WTC11 (cell line): Measurements from ENCODE around the gene BSN. TPM values are rescaled to one million over a fixed set of nuclear protein-coding genes. Genes with fewer than 3 reads are reported as not detected.

Experiments used
- ATAC-seq: fragments of 200-7000 bp; cut with Tn5 transposase; 2 replicates; pipeline ENCODE4 v1.10.0; 2021; ENCODE audit warnings: mild to moderate bottlenecking, moderate library complexity
- CTCF ChIA-PET: fragments of 300-600 bp; sonication (Branson Sonifier 250); formaldehyde crosslinking; loops from one replicate; lab custom pipeline; 2021; ENCODE audit warnings: antibody characterized with exemption; lab: Charles Lee
- POLR2A ChIA-PET: fragments of 350-600 bp; sonication (Branson Sonifier 250); formaldehyde crosslinking; loops from one replicate; lab custom pipeline; 2021; ENCODE audit warnings: antibody characterized with exemption; lab: Charles Lee
- DNase-seq: peaks from one replicate; pipeline ENCODE4 v3.0.0; 2021; ENCODE audit warnings: low spot score
- H3K27ac Mint-ChIP-seq: 2 replicates; pipeline ENCODE4 v1.8.0; 2021; ENCODE audit warnings: mixed read lengths
- H3K27me3 Mint-ChIP-seq: 2 replicates; pipeline ENCODE4 v1.8.0; 2021; ENCODE audit warnings: low read depth, mild to moderate bottlenecking, moderate library complexity, mixed read lengths
- H3K36me3 Mint-ChIP-seq: 2 replicates; pipeline ENCODE4 v1.8.0; 2021; ENCODE audit warnings: mixed read lengths
- H3K4me1 Mint-ChIP-seq: 2 replicates; pipeline ENCODE4 v1.8.0; 2022; ENCODE audit warnings: mixed read lengths
- H3K4me3 Mint-ChIP-seq: 2 replicates; pipeline ENCODE4 v1.8.0; 2021; ENCODE audit warnings: mild to moderate bottlenecking, moderate library complexity, mixed read lengths
- H3K9me3 Mint-ChIP-seq: 2 replicates; pipeline ENCODE4 v1.8.0; 2021; ENCODE audit warnings: mixed read lengths
- AR ChIP-seq: fragments of 250-450 bp; sonication (Bioruptor Pico); IDR thresholded peaks from 2 replicates; pipeline ENCODE4 v1.9.0; 2021; ENCODE audit warnings: mild to moderate bottlenecking
- CBFB ChIP-seq: sonication (generic); formaldehyde crosslinking; IDR thresholded peaks from 2 replicates; pipeline ENCODE4 v1.8.1; 2022; ENCODE audit warnings: mild to moderate bottlenecking, low read depth, missing genetic modification reagents
- EMX1 ChIP-seq: fragments of 250-450 bp; sonication (Bioruptor Pico); IDR thresholded peaks from 2 replicates; pipeline ENCODE4 v1.8.0; 2021; ENCODE audit warnings: mild to moderate bottlenecking
- GABPB1 ChIP-seq: sonication (generic); formaldehyde crosslinking; IDR thresholded peaks from 2 replicates; pipeline ENCODE4 v1.8.1; 2023; ENCODE audit warnings: mild to moderate bottlenecking, missing genetic modification reagents
- HMGXB4 ChIP-seq: sonication (generic); formaldehyde crosslinking; IDR thresholded peaks from 2 replicates; pipeline ENCODE4 v1.8.1; 2023; ENCODE audit warnings: mild to moderate bottlenecking, moderate library complexity, missing genetic modification reagents
- IRF2 ChIP-seq: sonication (generic); formaldehyde crosslinking; IDR thresholded peaks from 2 replicates; pipeline ENCODE4 v1.8.0; 2022; ENCODE audit warnings: low read depth, missing genetic modification reagents, borderline replicate concordance
- JUN ChIP-seq: sonication (generic); formaldehyde crosslinking; IDR thresholded peaks from 2 replicates; pipeline ENCODE4 v1.8.0; 2023; ENCODE audit warnings: mild to moderate bottlenecking, missing genetic modification reagents
- MXD4 ChIP-seq: fragments of 250-450 bp; sonication (Bioruptor Pico); IDR thresholded peaks from 2 replicates; pipeline ENCODE4 v1.8.0; 2021; ENCODE audit warnings: mild to moderate bottlenecking, moderate library complexity, borderline replicate concordance
- MYBL2 ChIP-seq: sonication (generic); formaldehyde crosslinking; IDR thresholded peaks from 2 replicates; pipeline ENCODE4 v1.8.1; 2023; ENCODE audit warnings: mild to moderate bottlenecking, moderate library complexity, missing genetic modification reagents
- NFYB ChIP-seq: sonication (generic); formaldehyde crosslinking; conservative IDR thresholded peaks from 2 replicates; pipeline ENCODE4 v1.8.0; 2022; ENCODE audit warnings: low read depth, missing genetic modification reagents
- NR1H2 ChIP-seq: sonication (generic); formaldehyde crosslinking; IDR thresholded peaks from 2 replicates; pipeline ENCODE4 v1.9.0; 2021; ENCODE audit warnings: mild to moderate bottlenecking, moderate library complexity, missing genetic modification reagents
- PREB ChIP-seq: sonication (generic); formaldehyde crosslinking; IDR thresholded peaks from 2 replicates; pipeline ENCODE4 v1.8.1; 2022; ENCODE audit warnings: mild to moderate bottlenecking, missing genetic modification reagents, moderate library complexity, borderline replicate concordance
- PRRX2 ChIP-seq: fragments of 250-450 bp; sonication (Bioruptor Pico); IDR thresholded peaks from 2 replicates; pipeline ENCODE4 v1.8.0; 2021; ENCODE audit warnings: mild to moderate bottlenecking
- SMAD3 ChIP-seq: sonication (generic); formaldehyde crosslinking; IDR thresholded peaks from 2 replicates; pipeline ENCODE4 v1.8.0; 2022; ENCODE audit warnings: missing genetic modification reagents, mild to moderate bottlenecking, borderline replicate concordance
- ZMAT4 ChIP-seq: fragments of 250-450 bp; sonication (Bioruptor Pico); IDR thresholded peaks from 2 replicates; pipeline ENCODE4 v1.9.0; 2021; ENCODE audit warnings: mild to moderate bottlenecking
- ZNF416 ChIP-seq: fragments of 250-450 bp; sonication (Bioruptor Pico); IDR thresholded peaks from 2 replicates; pipeline ENCODE4 v1.9.0; 2021; ENCODE audit warnings: mild to moderate bottlenecking, inconsistent platforms
- total RNA-seq: library from RNA; stranded (reverse); gene quantifications from 3 replicates; pipeline ENCODE4 v1.2.3, GENCODE V29; 2021
- TF ChIP-seq, protein P1 (sequence below): fragments of 250-450 bp; sonication (Bioruptor Pico); IDR thresholded peaks from 2 replicates; pipeline ENCODE4 v1.9.0; 2021; ENCODE audit warnings: mild to moderate bottlenecking, borderline replicate concordance
- TF ChIP-seq, protein P2 (sequence below): sonication (generic); formaldehyde crosslinking; IDR thresholded peaks from 2 replicates; pipeline ENCODE4 v1.8.1; 2022; ENCODE audit warnings: missing genetic modification reagents, borderline replicate concordance
- TF ChIP-seq, protein P3 (sequence below): sonication (generic); formaldehyde crosslinking; conservative IDR thresholded peaks from 2 replicates; pipeline ENCODE4 v1.8.1; 2022; ENCODE audit warnings: mild to moderate bottlenecking, missing genetic modification reagents
- TF ChIP-seq, protein P4 (sequence below): sonication (generic); formaldehyde crosslinking; IDR thresholded peaks from 2 replicates; pipeline ENCODE4 v1.8.1; 2023; ENCODE audit warnings: mild to moderate bottlenecking, missing genetic modification reagents, borderline replicate concordance

BSN gene
- total RNA-seq, 1 experiment from 2014 or later = 2.8 TPM

DNA sequence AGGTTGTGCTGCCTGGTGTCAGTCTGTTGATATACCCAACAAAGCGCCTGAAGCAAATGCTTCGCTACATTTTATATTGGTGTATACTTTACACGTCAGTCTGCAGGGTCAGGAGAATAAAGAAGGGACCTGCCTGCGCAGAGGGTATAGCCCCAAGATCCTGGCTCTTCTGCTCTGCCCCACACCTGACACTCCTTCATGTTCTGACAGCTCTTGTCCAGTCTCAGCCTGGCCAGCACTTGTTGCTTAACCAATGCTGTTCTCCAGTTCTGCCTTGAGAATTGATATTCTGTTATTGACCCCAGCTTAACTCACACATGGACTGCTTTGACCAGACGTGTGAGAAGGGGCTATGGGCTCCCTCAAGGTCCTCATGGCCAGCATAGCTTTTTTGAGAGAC lies 35.8 kb upstream of the BSN start (continued):
- TF ChIP-seq PRRX2 (CRISPR knock-in tag) (no peak), CBFB (CRISPR knock-in tag) (no peak), IRF2 (CRISPR knock-in tag) (no peak), NFYB (CRISPR knock-in tag) (no peak)

GRCh38 chr3:49519296-49519695 lies 35.0 kb upstream of the BSN start:
- Mint-ChIP-seq H3K27me3 (no peaks in the 10 kb centered on the region), H3K4me3 (no peak overlapping the region), H3K36me3 (peaks cover 38% of the 10 kb centered on the region), H3K27ac (peak overlapping the region; percentile 84), H3K4me1 (0 out of 2 replicates have a peak, but pooled peaks cover 6% of the 10 kb centered on the region), H3K9me3 (no peaks in the 10 kb centered on the region)
- DNase-seq (no peak), ATAC-seq (no peak)
- no peak for TF ChIP-seq SMAD3 (CRISPR knock-in tag)
- no peak for TF ChIP-seq ZNF416 (CRISPR knock-in tag)
- no peak for TF ChIP-seq HMGXB4
- TF ChIP-seq, protein P1, sequence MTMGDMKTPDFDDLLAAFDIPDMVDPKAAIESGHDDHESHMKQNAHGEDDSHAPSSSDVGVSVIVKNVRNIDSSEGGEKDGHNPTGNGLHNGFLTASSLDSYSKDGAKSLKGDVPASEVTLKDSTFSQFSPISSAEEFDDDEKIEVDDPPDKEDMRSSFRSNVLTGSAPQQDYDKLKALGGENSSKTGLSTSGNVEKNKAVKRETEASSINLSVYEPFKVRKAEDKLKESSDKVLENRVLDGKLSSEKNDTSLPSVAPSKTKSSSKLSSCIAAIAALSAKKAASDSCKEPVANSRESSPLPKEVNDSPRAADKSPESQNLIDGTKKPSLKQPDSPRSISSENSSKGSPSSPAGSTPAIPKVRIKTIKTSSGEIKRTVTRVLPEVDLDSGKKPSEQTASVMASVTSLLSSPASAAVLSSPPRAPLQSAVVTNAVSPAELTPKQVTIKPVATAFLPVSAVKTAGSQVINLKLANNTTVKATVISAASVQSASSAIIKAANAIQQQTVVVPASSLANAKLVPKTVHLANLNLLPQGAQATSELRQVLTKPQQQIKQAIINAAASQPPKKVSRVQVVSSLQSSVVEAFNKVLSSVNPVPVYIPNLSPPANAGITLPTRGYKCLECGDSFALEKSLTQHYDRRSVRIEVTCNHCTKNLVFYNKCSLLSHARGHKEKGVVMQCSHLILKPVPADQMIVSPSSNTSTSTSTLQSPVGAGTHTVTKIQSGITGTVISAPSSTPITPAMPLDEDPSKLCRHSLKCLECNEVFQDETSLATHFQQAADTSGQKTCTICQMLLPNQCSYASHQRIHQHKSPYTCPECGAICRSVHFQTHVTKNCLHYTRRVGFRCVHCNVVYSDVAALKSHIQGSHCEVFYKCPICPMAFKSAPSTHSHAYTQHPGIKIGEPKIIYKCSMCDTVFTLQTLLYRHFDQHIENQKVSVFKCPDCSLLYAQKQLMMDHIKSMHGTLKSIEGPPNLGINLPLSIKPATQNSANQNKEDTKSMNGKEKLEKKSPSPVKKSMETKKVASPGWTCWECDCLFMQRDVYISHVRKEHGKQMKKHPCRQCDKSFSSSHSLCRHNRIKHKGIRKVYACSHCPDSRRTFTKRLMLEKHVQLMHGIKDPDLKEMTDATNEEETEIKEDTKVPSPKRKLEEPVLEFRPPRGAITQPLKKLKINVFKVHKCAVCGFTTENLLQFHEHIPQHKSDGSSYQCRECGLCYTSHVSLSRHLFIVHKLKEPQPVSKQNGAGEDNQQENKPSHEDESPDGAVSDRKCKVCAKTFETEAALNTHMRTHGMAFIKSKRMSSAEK (CRISPR knock-in tag) = no peak
- no peak for TF ChIP-seq GABPB1 (CRISPR knock-in tag)
- TF ChIP-seq AR = no peak
- TF ChIP-seq PREB (CRISPR knock-in tag) = no peak
- TF ChIP-seq PRRX2 (CRISPR knock-in tag) = no peak
- no peak for TF ChIP-seq ZMAT4
- no peak for TF ChIP-seq NR1H2
- TF ChIP-seq, protein P2, sequence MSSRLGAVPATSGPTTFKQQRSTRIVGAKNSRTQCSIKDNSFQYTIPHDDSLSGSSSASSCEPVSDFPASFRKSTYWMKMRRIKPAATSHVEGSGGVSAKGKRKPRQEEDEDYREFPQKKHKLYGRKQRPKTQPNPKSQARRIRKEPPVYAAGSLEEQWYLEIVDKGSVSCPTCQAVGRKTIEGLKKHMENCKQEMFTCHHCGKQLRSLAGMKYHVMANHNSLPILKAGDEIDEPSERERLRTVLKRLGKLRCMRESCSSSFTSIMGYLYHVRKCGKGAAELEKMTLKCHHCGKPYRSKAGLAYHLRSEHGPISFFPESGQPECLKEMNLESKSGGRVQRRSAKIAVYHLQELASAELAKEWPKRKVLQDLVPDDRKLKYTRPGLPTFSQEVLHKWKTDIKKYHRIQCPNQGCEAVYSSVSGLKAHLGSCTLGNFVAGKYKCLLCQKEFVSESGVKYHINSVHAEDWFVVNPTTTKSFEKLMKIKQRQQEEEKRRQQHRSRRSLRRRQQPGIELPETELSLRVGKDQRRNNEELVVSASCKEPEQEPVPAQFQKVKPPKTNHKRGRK (CRISPR knock-in tag) = no peak
- TF ChIP-seq MYBL2 (CRISPR knock-in tag) = no peak
- TF ChIP-seq MXD4 = no peak
- TF ChIP-seq, protein P3, sequence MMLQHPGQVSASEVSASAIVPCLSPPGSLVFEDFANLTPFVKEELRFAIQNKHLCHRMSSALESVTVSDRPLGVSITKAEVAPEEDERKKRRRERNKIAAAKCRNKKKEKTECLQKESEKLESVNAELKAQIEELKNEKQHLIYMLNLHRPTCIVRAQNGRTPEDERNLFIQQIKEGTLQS (CRISPR knock-in tag) = no peak
- TF ChIP-seq, protein P4, sequence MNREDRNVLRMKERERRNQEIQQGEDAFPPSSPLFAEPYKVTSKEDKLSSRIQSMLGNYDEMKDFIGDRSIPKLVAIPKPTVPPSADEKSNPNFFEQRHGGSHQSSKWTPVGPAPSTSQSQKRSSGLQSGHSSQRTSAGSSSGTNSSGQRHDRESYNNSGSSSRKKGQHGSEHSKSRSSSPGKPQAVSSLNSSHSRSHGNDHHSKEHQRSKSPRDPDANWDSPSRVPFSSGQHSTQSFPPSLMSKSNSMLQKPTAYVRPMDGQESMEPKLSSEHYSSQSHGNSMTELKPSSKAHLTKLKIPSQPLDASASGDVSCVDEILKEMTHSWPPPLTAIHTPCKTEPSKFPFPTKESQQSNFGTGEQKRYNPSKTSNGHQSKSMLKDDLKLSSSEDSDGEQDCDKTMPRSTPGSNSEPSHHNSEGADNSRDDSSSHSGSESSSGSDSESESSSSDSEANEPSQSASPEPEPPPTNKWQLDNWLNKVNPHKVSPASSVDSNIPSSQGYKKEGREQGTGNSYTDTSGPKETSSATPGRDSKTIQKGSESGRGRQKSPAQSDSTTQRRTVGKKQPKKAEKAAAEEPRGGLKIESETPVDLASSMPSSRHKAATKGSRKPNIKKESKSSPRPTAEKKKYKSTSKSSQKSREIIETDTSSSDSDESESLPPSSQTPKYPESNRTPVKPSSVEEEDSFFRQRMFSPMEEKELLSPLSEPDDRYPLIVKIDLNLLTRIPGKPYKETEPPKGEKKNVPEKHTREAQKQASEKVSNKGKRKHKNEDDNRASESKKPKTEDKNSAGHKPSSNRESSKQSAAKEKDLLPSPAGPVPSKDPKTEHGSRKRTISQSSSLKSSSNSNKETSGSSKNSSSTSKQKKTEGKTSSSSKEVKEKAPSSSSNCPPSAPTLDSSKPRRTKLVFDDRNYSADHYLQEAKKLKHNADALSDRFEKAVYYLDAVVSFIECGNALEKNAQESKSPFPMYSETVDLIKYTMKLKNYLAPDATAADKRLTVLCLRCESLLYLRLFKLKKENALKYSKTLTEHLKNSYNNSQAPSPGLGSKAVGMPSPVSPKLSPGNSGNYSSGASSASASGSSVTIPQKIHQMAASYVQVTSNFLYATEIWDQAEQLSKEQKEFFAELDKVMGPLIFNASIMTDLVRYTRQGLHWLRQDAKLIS = no peak
- no peak for TF ChIP-seq EMX1 (CRISPR knock-in tag)
- no peak for TF ChIP-seq JUN
- CTCF ChIA-PET = interaction anchor here (1.9 kb wide), 1 partner anchor 21 kb away, joined by 8 read pairs; no protein-coding TSS in a partner anchor
- POLR2A ChIA-PET = no interaction called here
